ENCODE data around the gene CDCA7L. TPM values are rescaled to one million over a fixed set of nuclear protein-coding genes. Genes with fewer than 3 reads are reported as not detected.

The CDCA7L gene
- 1 to 10 TPM; 4.3 to 6.3 (median 4.6) TPM for polyA plus RNA-seq

GRCh38 chr7:21945454-21946221, at the start of gene CDCA7L:
CDCA7L (minus strand) TSS chr7:21945899; CDS start chr7:21945804, 95 bp downstream.
- Mint-ChIP-seq H3K9me3 (no peaks in the 10 kb centered on the region), H3K27me3 (ENCODE audit: low read depth in 3 of 3) (peaks cover 1 to 9% (median 2%) of the 10 kb centered on the region in 3 donors), H3K4me3 (peak within 1 kb of the TSS; percentile 81 to 87 (median 85)), H3K36me3 (no peaks in the 10 kb centered on the region), H3K27ac (no peak within 1 kb of the TSS), H3K4me1 (peaks cover 9% of the 10 kb centered on the region in 2 donors)
- DNase-seq = peak; percentile 15 to 29 (median 29)

- Mint-ChIP-seq H3K4me3 (no peak overlapping the region), H3K27me3 (ENCODE audit: low read depth in 3 of 3) (peaks cover 0 to 3% (median 0%) of the 10 kb centered on the region in 3 donors), H3K9me3 (no peaks in the 10 kb centered on the region), H3K4me1 (no peaks in the 10 kb centered on the region), H3K27ac (peak overlapping the region in 1 of 6 donors; percentile 12), H3K36me3 (no peaks in the 10 kb centered on the region)
- DNase-seq = no peak
Measured at GRCh38 chr7:21986096-21986495, 40.4 kb upstream of the CDCA7L start.

GRCh38 chr7:21984042-21984441, 38.3 kb upstream of the CDCA7L start:
- Mint-ChIP-seq H3K9me3 (no peaks in the 10 kb centered on the region), H3K4me1 (no peaks in the 10 kb centered on the region), H3K27ac (no peak overlapping the region), H3K36me3 (no peaks in the 10 kb centered on the region), H3K27me3 (ENCODE audit: low read depth in 3 of 3) (no peaks in the 10 kb centered on the region), H3K4me3 (no peak overlapping the region)
- no peak for DNase-seq

- DNase-seq = no peak
- H3K27ac Mint-ChIP-seq = no peak overlapping the region
- H3K27me3 Mint-ChIP-seq (ENCODE audit: low read depth in 3 of 3) = no peaks in the 10 kb centered on the region
- H3K4me1 Mint-ChIP-seq = no peaks in the 10 kb centered on the region
- H3K36me3 Mint-ChIP-seq = no peaks in the 10 kb centered on the region
- no peak overlapping the region for H3K4me3 Mint-ChIP-seq
- no peaks in the 10 kb centered on the region for H3K9me3 Mint-ChIP-seq
Measured at GRCh38 chr7:21983056-21983455, 37.4 kb upstream of the CDCA7L start.

GRCh38 chr7:21981524-21981923, 35.8 kb upstream of the CDCA7L start:
- no peak overlapping the region for H3K4me3 Mint-ChIP-seq
- DNase-seq = no peak
- no peaks in the 10 kb centered on the region for H3K27me3 Mint-ChIP-seq (ENCODE audit: low read depth in 3 of 3)
- no peaks in the 10 kb centered on the region for H3K4me1 Mint-ChIP-seq
- no peaks in the 10 kb centered on the region for H3K9me3 Mint-ChIP-seq
- H3K27ac Mint-ChIP-seq = no peak overlapping the region
- no peaks in the 10 kb centered on the region for H3K36me3 Mint-ChIP-seq

- Mint-ChIP-seq H3K27ac (no peak overlapping the region), H3K36me3 (no peaks in the 10 kb centered on the region), H3K9me3 (no peaks in the 10 kb centered on the region), H3K4me3 (no peak overlapping the region), H3K27me3 (ENCODE audit: low read depth in 3 of 3) (no peaks in the 10 kb centered on the region), H3K4me1 (no peaks in the 10 kb centered on the region)
- DNase-seq = no peak
Measured at GRCh38 chr7:21980926-21981500, 35.3 kb upstream of the CDCA7L start.

GRCh38 chr7:21972397-21972784, 26.7 kb upstream of the CDCA7L start:
- peaks cover 10% of the 10 kb centered on the region in 2 donors for H3K4me1 Mint-ChIP-seq
- H3K36me3 Mint-ChIP-seq = no peaks in the 10 kb centered on the region
- no peaks in the 10 kb centered on the region for H3K9me3 Mint-ChIP-seq
- no peak for DNase-seq
- peaks cover 3 to 7% (median 3%) of the 10 kb centered on the region in 3 donors for H3K27me3 Mint-ChIP-seq (ENCODE audit: low read depth in 3 of 3)
- no peak overlapping the region for H3K27ac Mint-ChIP-seq
- no peak overlapping the region for H3K4me3 Mint-ChIP-seq

GRCh38 chr7:21971780-21972396, 26.2 kb upstream of the CDCA7L start:
- peaks cover 12 to 13% of the 10 kb centered on the region in 2 donors for H3K4me1 Mint-ChIP-seq

GRCh38 chr7:21969822-21970221, 24.1 kb upstream of the CDCA7L start:
- Mint-ChIP-seq H3K4me1 (peaks cover 12 to 13% of the 10 kb centered on the region in 2 donors), H3K9me3 (no peaks in the 10 kb centered on the region), H3K27me3 (ENCODE audit: low read depth in 3 of 3) (peaks cover 3 to 10% (median 4%) of the 10 kb centered on the region in 3 donors), H3K27ac (no peak overlapping the region), H3K4me3 (no peak overlapping the region), H3K36me3 (no peaks in the 10 kb centered on the region)
- DNase-seq = no peak

More at GRCh38 chr7:21971780-21972396, 26.2 kb upstream of the CDCA7L start:
- Mint-ChIP-seq H3K27me3 (ENCODE audit: low read depth in 3 of 3) (peaks cover 3 to 8% (median 3%) of the 10 kb centered on the region in 3 donors), H3K9me3 (no peaks in the 10 kb centered on the region), H3K4me3 (no peak overlapping the region), H3K36me3 (no peaks in the 10 kb centered on the region), H3K27ac (no peak overlapping the region)
- no peak for DNase-seq

GRCh38 chr7:21967598-21968003, 21.9 kb upstream of the CDCA7L start:
- Mint-ChIP-seq H3K27ac (peak overlapping the region in 4 of 6 donors; percentile 3 to 79 (median 31)), H3K27me3 (ENCODE audit: low read depth in 3 of 3) (peaks cover 0 to 8% (median 4%) of the 10 kb centered on the region in 3 donors), H3K4me3 (peak overlapping the region; percentile 51 to 66 (median 63)), H3K9me3 (no peaks in the 10 kb centered on the region), H3K4me1 (peaks cover 12 to 13% of the 10 kb centered on the region in 2 donors), H3K36me3 (no peaks in the 10 kb centered on the region)
- peak; percentile 46 to 58 (median 48) for DNase-seq

GRCh38 chr7:21966271-21966670, 20.6 kb upstream of the CDCA7L start:
- Mint-ChIP-seq H3K4me1 (peaks cover 12 to 13% of the 10 kb centered on the region in 2 donors), H3K27me3 (ENCODE audit: low read depth in 3 of 3) (peaks cover 0 to 7% (median 4%) of the 10 kb centered on the region in 3 donors), H3K27ac (no peak overlapping the region), H3K4me3 (peak overlapping the region in 2 of 5 donors; percentile 1 to 31), H3K9me3 (no peaks in the 10 kb centered on the region), H3K36me3 (no peaks in the 10 kb centered on the region)
- no peak for DNase-seq

- no peak for DNase-seq
- no peak overlapping the region for H3K4me3 Mint-ChIP-seq
- no peak overlapping the region for H3K27ac Mint-ChIP-seq
- H3K4me1 Mint-ChIP-seq = peaks cover 12 to 13% of the 10 kb centered on the region in 2 donors
- H3K27me3 Mint-ChIP-seq (ENCODE audit: low read depth in 3 of 3) = peaks cover 0 to 7% (median 4%) of the 10 kb centered on the region in 3 donors
- H3K9me3 Mint-ChIP-seq = no peaks in the 10 kb centered on the region
- H3K36me3 Mint-ChIP-seq = no peaks in the 10 kb centered on the region
Measured at GRCh38 chr7:21965291-21965690, 19.6 kb upstream of the CDCA7L start.

GRCh38 chr7:21962677-21963076, 17.0 kb upstream of the CDCA7L start:
- no peaks in the 10 kb centered on the region for H3K9me3 Mint-ChIP-seq
- DNase-seq = no peak
- H3K4me3 Mint-ChIP-seq = no peak overlapping the region
- peaks cover 0 to 7% (median 4%) of the 10 kb centered on the region in 3 donors for H3K27me3 Mint-ChIP-seq (ENCODE audit: low read depth in 3 of 3)
- H3K4me1 Mint-ChIP-seq = peaks cover 4 to 6% of the 10 kb centered on the region in 2 donors
- no peak overlapping the region for H3K27ac Mint-ChIP-seq
- no peaks in the 10 kb centered on the region for H3K36me3 Mint-ChIP-seq

- H3K27me3 Mint-ChIP-seq (ENCODE audit: low read depth in 3 of 3) = peaks cover 0 to 3% (median 3%) of the 10 kb centered on the region in 3 donors
- H3K27ac Mint-ChIP-seq = no peak overlapping the region
- DNase-seq = no peak
- H3K4me3 Mint-ChIP-seq = no peak overlapping the region
- H3K36me3 Mint-ChIP-seq = no peaks in the 10 kb centered on the region
- H3K4me1 Mint-ChIP-seq = no peaks in the 10 kb centered on the region
- H3K9me3 Mint-ChIP-seq = no peaks in the 10 kb centered on the region
Measured at GRCh38 chr7:21960922-21961321, 15.2 kb upstream of the CDCA7L start.

Measured in immature natural killer cell (primary cell).